GM23338 (cell line): ENCODE data around the gene GTF2E1. TPM values are rescaled to one million over a fixed set of nuclear protein-coding genes. Genes with fewer than 3 reads are reported as not detected.

Experiments used
- ATAC-seq: fragments of 200-7000 bp; cut with Tn5 transposase; 3 replicates; pipeline ENCODE4 v1.9.1; 2020
- DNase-seq: peaks from one replicate; pipeline ENCODE4 v3.0.0-alpha.2; 2015; ENCODE audit warnings: low spot score
- H2AFZ ChIP-seq: fragments of 200-600 bp; sonication (generic); 2 replicates; pipeline ENCODE4 v1.8.0; 2016; ENCODE audit warnings: antibody characterized with exemption, mild to moderate bottlenecking, moderate library complexity
- H3F3A ChIP-seq: fragments of 200-600 bp; sonication (generic); replicated peaks from 2 replicates; pipeline ENCODE4 v1.8.0; 2017; ENCODE audit warnings: antibody characterized with exemption, mixed run types, low read depth
- H3K27ac ChIP-seq: fragments of 200-600 bp; sonication (generic); 2 replicates; pipeline ENCODE4 v1.6.1; 2016; ENCODE audit warnings: low read depth
- H3K27me3 ChIP-seq: fragments of 200-600 bp; sonication (generic); 2 replicates; pipeline ENCODE4 v1.8.0; 2016; ENCODE audit warnings: mild to moderate bottlenecking, mixed run types, moderate library complexity; ENCODE audit not compliant: insufficient read depth
- H3K36me3 ChIP-seq: fragments of 200-600 bp; sonication (generic); 2 replicates; pipeline ENCODE4 v1.8.0; 2016; ENCODE audit warnings: mild to moderate bottlenecking; ENCODE audit not compliant: insufficient read depth
- H3K4me1 ChIP-seq: fragments of 200-600 bp; sonication (generic); 2 replicates; pipeline ENCODE4 v1.8.0; 2016; ENCODE audit warnings: mild to moderate bottlenecking, moderate library complexity; ENCODE audit not compliant: insufficient read depth
- H3K4me2 ChIP-seq: fragments of 200-600 bp; sonication (generic); 2 replicates; pipeline ENCODE4 v1.7.1; 2017; ENCODE audit warnings: mixed run types
- H3K4me3 ChIP-seq: fragments of 200-600 bp; sonication (generic); 2 replicates; pipeline ENCODE4 v1.6.1; 2016; ENCODE audit warnings: mixed run types
- H3K79me2 ChIP-seq: fragments of 200-600 bp; sonication (generic); replicated peaks from 2 replicates; pipeline ENCODE4 v1.8.0; 2017; ENCODE audit warnings: mild to moderate bottlenecking; ENCODE audit not compliant: insufficient read depth
- H3K9me2 ChIP-seq: fragments of 200-600 bp; sonication (generic); 2 replicates; pipeline ENCODE4 v1.8.0; 2017; ENCODE audit not compliant: insufficient read depth
- H4K20me1 ChIP-seq: fragments of 200-600 bp; sonication (generic); replicated peaks from 2 replicates; pipeline ENCODE4 v1.8.0; 2017; ENCODE audit warnings: mild to moderate bottlenecking; ENCODE audit not compliant: insufficient read depth
- H3K27ac Mint-ChIP-seq: 2 replicates; pipeline ENCODE4 v1.8.0; 2020; ENCODE audit warnings: inconsistent platforms, mild to moderate bottlenecking, moderate library complexity, mixed read lengths
- H3K27me3 Mint-ChIP-seq: 3 replicates; pipeline ENCODE4 v1.8.0; 2022; ENCODE audit warnings: low read depth, mild to moderate bottlenecking, moderate library complexity, mixed read lengths, inconsistent platforms; ENCODE audit not compliant: insufficient read depth, poor library complexity
- H3K36me3 Mint-ChIP-seq: 3 replicates; pipeline ENCODE4 v1.8.0; 2021; ENCODE audit warnings: low read depth, mild to moderate bottlenecking, inconsistent platforms, moderate library complexity, mixed read lengths
- H3K4me1 Mint-ChIP-seq: 3 replicates; pipeline ENCODE4 v1.8.0; 2020; ENCODE audit warnings: mild to moderate bottlenecking, inconsistent platforms, mixed read lengths
- H3K4me3 Mint-ChIP-seq: 3 replicates; pipeline ENCODE4 v1.8.0; 2021; ENCODE audit warnings: moderate library complexity, mild to moderate bottlenecking, inconsistent platforms, mixed read lengths
- H3K9me3 Mint-ChIP-seq: 3 replicates; pipeline ENCODE4 v1.8.0; 2020; ENCODE audit warnings: moderate library complexity, mild to moderate bottlenecking, inconsistent platforms, mixed read lengths
- CREB1 ChIP-seq: fragments of 250-450 bp; sonication (Bioruptor Pico); IDR thresholded peaks from 2 replicates; pipeline ENCODE4 v1.5.0; 2020; ENCODE audit warnings: low read depth, mild to moderate bottlenecking, moderate library complexity
- EZH2 ChIP-seq: fragments of 200-600 bp; sonication (generic); IDR thresholded peaks from one replicate; pipeline ENCODE4 v1.8.0; 2017; ENCODE audit warnings: antibody characterized with exemption, mild to moderate bottlenecking, low read depth; ENCODE audit not compliant: unreplicated experiment
- EZH2phosphoT487 ChIP-seq: fragments of 200-600 bp; sonication (generic); IDR thresholded peaks from one replicate; pipeline ENCODE4 v1.8.1; 2018; ENCODE audit warnings: antibody characterized with exemption; ENCODE audit not compliant: unreplicated experiment
- JUNB ChIP-seq: IDR thresholded peaks from one replicate; pipeline ENCODE4 v1.6.1; 2016; ENCODE audit warnings: antibody characterized with exemption; ENCODE audit not compliant: unreplicated experiment
- NANOG ChIP-seq: IDR thresholded peaks from 2 replicates; pipeline ENCODE4 v1.6.1; 2016; ENCODE audit warnings: antibody characterized with exemption, borderline replicate concordance
- POLR2AphosphoS5 ChIP-seq: IDR thresholded peaks from 2 replicates; pipeline ENCODE4 v1.6.1; 2016; ENCODE audit warnings: antibody characterized with exemption, low read depth
- STAT1 ChIP-seq: IDR thresholded peaks from one replicate; pipeline ENCODE4 v1.6.1; 2016; ENCODE audit warnings: antibody characterized with exemption; ENCODE audit not compliant: unreplicated experiment
- ZNF114 ChIP-seq: fragments of 250-450 bp; sonication (Bioruptor Pico); IDR thresholded peaks from 2 replicates; pipeline ENCODE4 v1.5.0; 2020; ENCODE audit warnings: mild to moderate bottlenecking, moderate library complexity
- ZNF331 ChIP-seq: fragments of 250-450 bp; sonication (Bioruptor Pico); IDR thresholded peaks from 2 replicates; pipeline ENCODE4 v1.5.0; 2020; ENCODE audit warnings: low read depth, mild to moderate bottlenecking, moderate library complexity
- polyA plus RNA-seq: library from polyadenylated mRNA; unstranded; fragments of >200 nt; fragmentation: Nextera tagmentation; extraction: Ambion mirVana; gene quantifications from 2 replicates; pipeline ENCODE4 v1.2.1, GENCODE V29; 2016
- total RNA-seq: library from RNA; depleted of rRNA; stranded (reverse); fragments of >200 nt; shearing (Covaris generic); gene quantifications from 2 replicates; pipeline ENCODE4 v1.2.3, GENCODE V29; 2014
- TF ChIP-seq, protein P1 (sequence below): fragments of 250-450 bp; sonication (Bioruptor Pico); IDR thresholded peaks from 2 replicates; pipeline ENCODE4 v1.5.0; 2020; ENCODE audit warnings: mild to moderate bottlenecking, moderate library complexity
- TF ChIP-seq, protein P2 (sequence below): IDR thresholded peaks from 2 replicates; pipeline ENCODE4 v1.6.1; 2016; ENCODE audit warnings: antibody characterized with exemption
- TF ChIP-seq, protein P3 (sequence below), 2 experiments: fragments of 200-600 bp in 1 of 2; sonication (generic) in 1 of 2; conservative IDR thresholded peaks; 2 replicates each; pipeline versions ENCODE4 v1.5.1 to v1.6.1; 2016 to 2017; ENCODE audit warnings: antibody characterized with exemption in 2 of 2, low read depth in 2 of 2, mild to moderate bottlenecking in 2 of 2, moderate library complexity in 1 of 2
- TF ChIP-seq, protein P4 (sequence below): IDR thresholded peaks from one replicate; pipeline ENCODE4 v1.6.1; 2018; ENCODE audit warnings: antibody characterized with exemption; ENCODE audit not compliant: unreplicated experiment

The GTF2E1 gene
- total and polyA plus RNA-seq, 2 experiments from 2014 or later = 24.3 to 69.0 TPM

DNA sequence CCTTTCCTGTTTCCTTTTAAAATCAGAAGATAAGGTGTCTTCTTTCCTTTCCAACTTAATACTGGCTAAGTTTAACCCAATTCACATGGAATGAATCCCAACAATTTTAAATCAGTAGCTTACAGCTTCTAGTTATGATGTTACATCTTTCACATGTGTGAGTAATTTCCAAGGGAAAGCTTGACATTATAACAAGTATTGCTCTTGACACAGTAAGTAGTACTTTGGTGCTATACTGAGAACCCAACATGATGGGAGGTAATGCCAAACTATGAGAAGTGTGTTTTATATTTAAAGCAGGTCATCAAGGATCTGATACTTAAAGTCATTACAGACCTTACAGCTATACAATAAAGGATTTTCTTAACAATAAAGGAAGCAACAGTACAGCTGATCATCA lies 29.3 kb upstream of the GTF2E1 start:
- H2AFZ ChIP-seq = no peak overlapping the region
- no peak overlapping the region for H3K27ac Mint-ChIP-seq
- no peaks in the 10 kb centered on the region for H3K9me3 Mint-ChIP-seq
- no peaks in the 10 kb centered on the region; the same call in 1 of the 2 replicates for H3K4me1 ChIP-seq
- no peak overlapping the region for H3K4me3 ChIP-seq
- H3K27me3 ChIP-seq = no peaks in the 10 kb centered on the region
- H3K4me2 ChIP-seq = no peak overlapping the region
- no peaks in the 10 kb centered on the region for H3K27me3 Mint-ChIP-seq
- no peak for TF ChIP-seq POLR2AphosphoS5
- TF ChIP-seq ZNF114 (CRISPR knock-in tag) = no peak
- TF ChIP-seq ZNF331 (CRISPR knock-in tag) = no peak
- TF ChIP-seq, protein P1, sequence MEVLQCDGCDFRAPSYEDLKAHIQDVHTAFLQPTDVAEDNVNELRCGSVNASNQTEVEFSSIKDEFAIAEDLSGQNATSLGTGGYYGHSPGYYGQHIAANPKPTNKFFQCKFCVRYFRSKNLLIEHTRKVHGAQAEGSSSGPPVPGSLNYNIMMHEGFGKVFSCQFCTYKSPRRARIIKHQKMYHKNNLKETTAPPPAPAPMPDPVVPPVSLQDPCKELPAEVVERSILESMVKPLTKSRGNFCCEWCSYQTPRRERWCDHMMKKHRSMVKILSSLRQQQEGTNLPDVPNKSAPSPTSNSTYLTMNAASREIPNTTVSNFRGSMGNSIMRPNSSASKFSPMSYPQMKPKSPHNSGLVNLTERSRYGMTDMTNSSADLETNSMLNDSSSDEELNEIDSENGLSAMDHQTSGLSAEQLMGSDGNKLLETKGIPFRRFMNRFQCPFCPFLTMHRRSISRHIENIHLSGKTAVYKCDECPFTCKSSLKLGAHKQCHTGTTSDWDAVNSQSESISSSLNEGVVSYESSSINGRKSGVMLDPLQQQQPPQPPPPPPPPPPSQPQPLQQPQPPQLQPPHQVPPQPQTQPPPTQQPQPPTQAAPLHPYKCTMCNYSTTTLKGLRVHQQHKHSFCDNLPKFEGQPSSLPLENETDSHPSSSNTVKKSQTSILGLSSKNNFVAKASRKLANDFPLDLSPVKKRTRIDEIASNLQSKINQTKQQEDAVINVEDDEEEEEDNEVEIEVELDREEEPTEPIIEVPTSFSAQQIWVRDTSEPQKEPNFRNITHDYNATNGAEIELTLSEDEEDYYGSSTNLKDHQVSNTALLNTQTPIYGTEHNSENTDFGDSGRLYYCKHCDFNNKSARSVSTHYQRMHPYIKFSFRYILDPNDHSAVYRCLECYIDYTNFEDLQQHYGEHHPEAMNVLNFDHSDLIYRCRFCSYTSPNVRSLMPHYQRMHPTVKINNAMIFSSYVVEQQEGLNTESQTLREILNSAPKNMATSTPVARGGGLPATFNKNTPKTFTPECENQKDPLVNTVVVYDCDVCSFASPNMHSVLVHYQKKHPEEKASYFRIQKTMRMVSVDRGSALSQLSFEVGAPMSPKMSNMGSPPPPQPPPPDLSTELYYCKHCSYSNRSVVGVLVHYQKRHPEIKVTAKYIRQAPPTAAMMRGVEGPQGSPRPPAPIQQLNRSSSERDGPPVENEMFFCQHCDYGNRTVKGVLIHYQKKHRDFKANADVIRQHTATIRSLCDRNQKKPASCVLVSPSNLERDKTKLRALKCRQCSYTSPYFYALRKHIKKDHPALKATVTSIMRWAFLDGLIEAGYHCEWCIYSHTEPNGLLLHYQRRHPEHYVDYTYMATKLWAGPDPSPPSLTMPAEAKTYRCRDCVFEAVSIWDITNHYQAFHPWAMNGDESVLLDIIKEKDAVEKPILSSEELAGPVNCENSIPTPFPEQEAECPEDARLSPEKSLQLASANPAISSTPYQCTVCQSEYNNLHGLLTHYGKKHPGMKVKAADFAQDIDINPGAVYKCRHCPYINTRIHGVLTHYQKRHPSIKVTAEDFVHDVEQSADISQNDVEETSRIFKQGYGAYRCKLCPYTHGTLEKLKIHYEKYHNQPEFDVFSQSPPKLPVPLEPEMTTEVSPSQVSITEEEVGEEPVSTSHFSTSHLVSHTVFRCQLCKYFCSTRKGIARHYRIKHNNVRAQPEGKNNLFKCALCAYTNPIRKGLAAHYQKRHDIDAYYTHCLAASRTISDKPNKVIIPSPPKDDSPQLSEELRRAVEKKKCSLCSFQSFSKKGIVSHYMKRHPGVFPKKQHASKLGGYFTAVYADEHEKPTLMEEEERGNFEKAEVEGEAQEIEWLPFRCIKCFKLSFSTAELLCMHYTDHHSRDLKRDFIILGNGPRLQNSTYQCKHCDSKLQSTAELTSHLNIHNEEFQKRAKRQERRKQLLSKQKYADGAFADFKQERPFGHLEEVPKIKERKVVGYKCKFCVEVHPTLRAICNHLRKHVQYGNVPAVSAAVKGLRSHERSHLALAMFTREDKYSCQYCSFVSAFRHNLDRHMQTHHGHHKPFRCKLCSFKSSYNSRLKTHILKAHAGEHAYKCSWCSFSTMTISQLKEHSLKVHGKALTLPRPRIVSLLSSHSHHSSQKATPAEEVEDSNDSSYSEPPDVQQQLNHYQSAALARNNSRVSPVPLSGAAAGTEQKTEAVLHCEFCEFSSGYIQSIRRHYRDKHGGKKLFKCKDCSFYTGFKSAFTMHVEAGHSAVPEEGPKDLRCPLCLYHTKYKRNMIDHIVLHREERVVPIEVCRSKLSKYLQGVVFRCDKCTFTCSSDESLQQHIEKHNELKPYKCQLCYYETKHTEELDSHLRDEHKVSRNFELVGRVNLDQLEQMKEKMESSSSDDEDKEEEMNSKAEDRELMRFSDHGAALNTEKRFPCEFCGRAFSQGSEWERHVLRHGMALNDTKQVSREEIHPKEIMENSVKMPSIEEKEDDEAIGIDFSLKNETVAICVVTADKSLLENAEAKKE (CRISPR knock-in tag) = no peak
- TF ChIP-seq, protein P2, sequence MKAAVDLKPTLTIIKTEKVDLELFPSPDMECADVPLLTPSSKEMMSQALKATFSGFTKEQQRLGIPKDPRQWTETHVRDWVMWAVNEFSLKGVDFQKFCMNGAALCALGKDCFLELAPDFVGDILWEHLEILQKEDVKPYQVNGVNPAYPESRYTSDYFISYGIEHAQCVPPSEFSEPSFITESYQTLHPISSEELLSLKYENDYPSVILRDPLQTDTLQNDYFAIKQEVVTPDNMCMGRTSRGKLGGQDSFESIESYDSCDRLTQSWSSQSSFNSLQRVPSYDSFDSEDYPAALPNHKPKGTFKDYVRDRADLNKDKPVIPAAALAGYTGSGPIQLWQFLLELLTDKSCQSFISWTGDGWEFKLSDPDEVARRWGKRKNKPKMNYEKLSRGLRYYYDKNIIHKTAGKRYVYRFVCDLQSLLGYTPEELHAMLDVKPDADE = no peak
- TF ChIP-seq, protein P3, sequence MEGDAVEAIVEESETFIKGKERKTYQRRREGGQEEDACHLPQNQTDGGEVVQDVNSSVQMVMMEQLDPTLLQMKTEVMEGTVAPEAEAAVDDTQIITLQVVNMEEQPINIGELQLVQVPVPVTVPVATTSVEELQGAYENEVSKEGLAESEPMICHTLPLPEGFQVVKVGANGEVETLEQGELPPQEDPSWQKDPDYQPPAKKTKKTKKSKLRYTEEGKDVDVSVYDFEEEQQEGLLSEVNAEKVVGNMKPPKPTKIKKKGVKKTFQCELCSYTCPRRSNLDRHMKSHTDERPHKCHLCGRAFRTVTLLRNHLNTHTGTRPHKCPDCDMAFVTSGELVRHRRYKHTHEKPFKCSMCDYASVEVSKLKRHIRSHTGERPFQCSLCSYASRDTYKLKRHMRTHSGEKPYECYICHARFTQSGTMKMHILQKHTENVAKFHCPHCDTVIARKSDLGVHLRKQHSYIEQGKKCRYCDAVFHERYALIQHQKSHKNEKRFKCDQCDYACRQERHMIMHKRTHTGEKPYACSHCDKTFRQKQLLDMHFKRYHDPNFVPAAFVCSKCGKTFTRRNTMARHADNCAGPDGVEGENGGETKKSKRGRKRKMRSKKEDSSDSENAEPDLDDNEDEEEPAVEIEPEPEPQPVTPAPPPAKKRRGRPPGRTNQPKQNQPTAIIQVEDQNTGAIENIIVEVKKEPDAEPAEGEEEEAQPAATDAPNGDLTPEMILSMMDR (conservative IDR thresholded peaks at IDR 0.05; ENCODE audit: low read depth in 2 of 2) = no peak
- no peak for TF ChIP-seq EZH2phosphoT487
- TF ChIP-seq, protein P4, sequence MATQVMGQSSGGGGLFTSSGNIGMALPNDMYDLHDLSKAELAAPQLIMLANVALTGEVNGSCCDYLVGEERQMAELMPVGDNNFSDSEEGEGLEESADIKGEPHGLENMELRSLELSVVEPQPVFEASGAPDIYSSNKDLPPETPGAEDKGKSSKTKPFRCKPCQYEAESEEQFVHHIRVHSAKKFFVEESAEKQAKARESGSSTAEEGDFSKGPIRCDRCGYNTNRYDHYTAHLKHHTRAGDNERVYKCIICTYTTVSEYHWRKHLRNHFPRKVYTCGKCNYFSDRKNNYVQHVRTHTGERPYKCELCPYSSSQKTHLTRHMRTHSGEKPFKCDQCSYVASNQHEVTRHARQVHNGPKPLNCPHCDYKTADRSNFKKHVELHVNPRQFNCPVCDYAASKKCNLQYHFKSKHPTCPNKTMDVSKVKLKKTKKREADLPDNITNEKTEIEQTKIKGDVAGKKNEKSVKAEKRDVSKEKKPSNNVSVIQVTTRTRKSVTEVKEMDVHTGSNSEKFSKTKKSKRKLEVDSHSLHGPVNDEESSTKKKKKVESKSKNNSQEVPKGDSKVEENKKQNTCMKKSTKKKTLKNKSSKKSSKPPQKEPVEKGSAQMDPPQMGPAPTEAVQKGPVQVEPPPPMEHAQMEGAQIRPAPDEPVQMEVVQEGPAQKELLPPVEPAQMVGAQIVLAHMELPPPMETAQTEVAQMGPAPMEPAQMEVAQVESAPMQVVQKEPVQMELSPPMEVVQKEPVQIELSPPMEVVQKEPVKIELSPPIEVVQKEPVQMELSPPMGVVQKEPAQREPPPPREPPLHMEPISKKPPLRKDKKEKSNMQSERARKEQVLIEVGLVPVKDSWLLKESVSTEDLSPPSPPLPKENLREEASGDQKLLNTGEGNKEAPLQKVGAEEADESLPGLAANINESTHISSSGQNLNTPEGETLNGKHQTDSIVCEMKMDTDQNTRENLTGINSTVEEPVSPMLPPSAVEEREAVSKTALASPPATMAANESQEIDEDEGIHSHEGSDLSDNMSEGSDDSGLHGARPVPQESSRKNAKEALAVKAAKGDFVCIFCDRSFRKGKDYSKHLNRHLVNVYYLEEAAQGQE = no peak
- no peak for TF ChIP-seq EZH2
- TF ChIP-seq STAT1 = no peak
- TF ChIP-seq NANOG = no peak
- no peak for TF ChIP-seq CREB1 (CRISPR knock-in tag)
- TF ChIP-seq JUNB = no peak
- H4K20me1 ChIP-seq = no peaks in the 10 kb centered on the region
- no peak overlapping the region for H3K4me3 Mint-ChIP-seq
- ATAC-seq = no peak
- no peaks in the 10 kb centered on the region for H3K36me3 ChIP-seq
- H3K79me2 ChIP-seq = no peaks in the 10 kb centered on the region
- no peaks in the 10 kb centered on the region; the same call in 2 of the 3 replicates for H3K36me3 Mint-ChIP-seq
- no peaks in the 10 kb centered on the region for H3F3A ChIP-seq
- no peak overlapping the region; the same call in 1 of the 2 replicates for H3K27ac ChIP-seq
- no peak for DNase-seq
- H3K9me2 ChIP-seq = no peaks in the 10 kb centered on the region
- H3K4me1 Mint-ChIP-seq = peaks cover 8% of the 10 kb centered on the region
